Endothelial cell of umbilical vein (primary cell): Measurements from ENCODE around the gene IGFBP7. TPM values are rescaled to one million over a fixed set of nuclear protein-coding genes. Genes with fewer than 3 reads are reported as not detected.

ENCODE experiments used
- BruUV-seq: library from RNA; stranded (reverse); fragments of 400-500 nt; replicated peaks from 2 replicates; lab custom pipeline; 2021; lab: Mats Ljungman, UMichigan
- CTCF ChIA-PET: fragments of 300-600, 350-600 bp; sonication (Branson Sonifier 250); formaldehyde crosslinking; loops from one replicate; lab custom pipeline; 2021; ENCODE audit warnings: antibody characterized with exemption, inconsistent platforms; lab: Charles Lee
- POLR2A ChIA-PET: fragments of 300-600, 350-600 bp; sonication (Branson Sonifier 250); formaldehyde crosslinking; loops from one replicate; lab custom pipeline; 2021; ENCODE audit warnings: antibody characterized with exemption, inconsistent platforms; lab: Charles Lee
- DNase-seq: peaks from one replicate; pipeline ENCODE4 v3.0.0-alpha.2; 2011; ENCODE audit warnings: low read depth, low spot score
- FAIRE-seq: peaks from 2 replicates; lab custom pipeline; 2011; peaks lifted over from hg19 to GRCh38; lab: Jason Lieb, UNC
- H2AFZ ChIP-seq: 2 replicates; pipeline ENCODE4 v1.6.0; 2012; ENCODE audit warnings: low read depth, low read length, control low read depth, inconsistent platforms
- H3K27ac ChIP-seq: 2 replicates; pipeline ENCODE4 v1.5.1; 2011; ENCODE audit warnings: low read depth, mild to moderate bottlenecking, control low read depth, low read length, moderate library complexity; ENCODE audit not compliant: insufficient read depth
- H3K27me3 ChIP-seq, 2 experiments: 2 replicates each; pipeline versions ENCODE4 v1.6.0 to v1.6.1; 2011; ENCODE audit warnings: low read length in 2 of 2, mixed read lengths in 1 of 2; ENCODE audit not compliant: control insufficient read depth in 2 of 2, insufficient read depth in 2 of 2
- H3K36me3 ChIP-seq, 2 experiments: 2 replicates in 1 of 2; 3 replicates in 1 of 2; pipeline ENCODE4 v1.5.1; 2011; ENCODE audit warnings: low read length in 2 of 2, mild to moderate bottlenecking in 1 of 2, moderate library complexity in 1 of 2; ENCODE audit not compliant: control insufficient read depth in 2 of 2, insufficient read depth in 2 of 2; ENCODE audit errors: extremely low read depth in 1 of 2
- H3K4me1 ChIP-seq: 3 replicates; pipeline ENCODE4 v1.5.1; 2011; ENCODE audit warnings: mild to moderate bottlenecking, low read length; ENCODE audit not compliant: control insufficient read depth, insufficient read depth; ENCODE audit errors: extremely low read depth
- H3K4me2 ChIP-seq: 2 replicates; pipeline ENCODE4 v1.6.1; 2011; ENCODE audit warnings: low read length, control low read depth, mixed read lengths; ENCODE audit not compliant: insufficient read depth
- H3K4me3 ChIP-seq, 3 experiments: fragments of 200-600 bp in 1 of 3; sonication (generic), shearing (Covaris generic) in 1 of 3; replicated peaks in 1 of 3; 2 replicates each; pipeline ENCODE4 v1.5.1; 2011 to 2016; ENCODE audit warnings: control low read depth in 3 of 3, low read length in 3 of 3, mild to moderate bottlenecking in 2 of 3, inconsistent platforms in 1 of 3, low read depth in 1 of 3, moderate library complexity in 1 of 3; ENCODE audit not compliant: insufficient read depth in 1 of 3
- H3K79me2 ChIP-seq: 2 replicates; pipeline ENCODE4 v1.6.0; 2012; ENCODE audit warnings: low read length, inconsistent platforms; ENCODE audit not compliant: control insufficient read depth, insufficient read depth
- H3K9ac ChIP-seq: replicated peaks from 2 replicates; pipeline ENCODE3; 2011; ENCODE audit warnings: low read length, control low read depth; ENCODE audit not compliant: insufficient read depth; ENCODE audit errors: extremely low read depth
- H3K9me1 ChIP-seq: replicated peaks from 3 replicates; pipeline ENCODE4 v1.6.0; 2011; ENCODE audit warnings: mild to moderate bottlenecking, low read length; ENCODE audit not compliant: control insufficient read depth, insufficient read depth; ENCODE audit errors: extremely low read depth
- H3K9me3 ChIP-seq: replicated peaks from 2 replicates; pipeline ENCODE4 v1.5.1; 2012; ENCODE audit warnings: low read length, inconsistent platforms; ENCODE audit not compliant: control insufficient read depth, insufficient read depth
- H4K20me1 ChIP-seq: replicated peaks from 2 replicates; pipeline ENCODE3; 2011; ENCODE audit warnings: mild to moderate bottlenecking, low read length; ENCODE audit not compliant: control insufficient read depth, insufficient read depth; ENCODE audit errors: extremely low read depth
- EZH2 ChIP-seq: IDR thresholded peaks from 2 replicates; pipeline ENCODE4 v1.6.1; 2012; ENCODE audit warnings: borderline replicate concordance, low read depth, mild to moderate bottlenecking, moderate library complexity, low read length, inconsistent platforms; ENCODE audit not compliant: severe bottlenecking
- FOS ChIP-seq: IDR thresholded peaks from 2 replicates; pipeline ENCODE4 v1.6.1; 2011; ENCODE audit warnings: mild to moderate bottlenecking, low read length, moderate library complexity, borderline replicate concordance; ENCODE audit not compliant: insufficient read depth
- GATA2 ChIP-seq: IDR thresholded peaks from 2 replicates; pipeline ENCODE4 v1.7.0; 2011; ENCODE audit warnings: low read depth, mild to moderate bottlenecking, moderate library complexity, mixed read lengths, low read length; ENCODE audit not compliant: insufficient read length, insufficient read depth
- JUN ChIP-seq: IDR thresholded peaks from 2 replicates; pipeline ENCODE4 v1.6.1; 2011; ENCODE audit warnings: borderline replicate concordance, low read depth; ENCODE audit not compliant: insufficient read length, insufficient read depth
- MYC ChIP-seq: IDR thresholded peaks from one replicate; pipeline ENCODE4 v1.6.1; 2011; ENCODE audit warnings: mild to moderate bottlenecking, low read depth, low read length
- POLR2A ChIP-seq: IDR thresholded peaks from 2 replicates; pipeline ENCODE4 v1.6.1; 2012; ENCODE audit warnings: low read depth, mild to moderate bottlenecking, control low read depth, low read length
- POLR2AphosphoS5 ChIP-seq: IDR thresholded peaks from 2 replicates; pipeline ENCODE4 v1.6.1; 2012; ENCODE audit warnings: low read depth, mild to moderate bottlenecking, control low read depth, low read length, moderate library complexity; ENCODE audit not compliant: insufficient read depth
- dilution Hi-C: fragments of 300-500 bp; cut with MboI; formaldehyde crosslinking; loops from one replicate; pipeline ENCODE4 v1.15.0; 2019; ENCODE audit warnings: low sequenced_read_pairs; ENCODE audit not compliant: extremely low pct_ligation_motif_present
- intact Hi-C: fragments of 100-400 bp; cut with micrococcal nuclease; formaldehyde crosslinking; loops from one replicate; pipeline ENCODE4 v1.10.0; 2022
- polyA plus RNA-seq, 4 experiments: library from polyadenylated mRNA; depleted of rRNA in 3 of 4; stranded (reverse) in 3 of 4; unstranded in 1 of 4; fragments of >200 nt; gene quantifications; 2 replicates each; pipeline versions ENCODE4 v1.2.1 to v1.2.3, GENCODE V29; 2011 to 2012; ENCODE audit warnings: missing spikeins in 1 of 4
- total RNA-seq: library from RNA; stranded (reverse); gene quantifications from 2 replicates; pipeline ENCODE4 v1.2.3, GENCODE V29; 2021
- TF ChIP-seq, protein P1 (sequence below), 2 donors: IDR thresholded peaks; 1 replicate in 1 of 2; 2 replicates in 1 of 2; pipeline ENCODE4 v1.5.1; 2011; ENCODE audit warnings: low read length in 2 of 2, mild to moderate bottlenecking in 2 of 2, moderate library complexity in 2 of 2, control low read depth in 1 of 2, inconsistent platforms in 1 of 2, low read depth in 1 of 2; ENCODE audit not compliant: insufficient read depth in 1 of 2; ENCODE audit errors: extremely low read depth in 1 of 2
- TF ChIP-seq, protein P2 (sequence below): IDR thresholded peaks from 2 replicates; pipeline ENCODE4 v1.6.1; 2011; ENCODE audit not compliant: insufficient read depth, insufficient read length

Gene IGFBP7
- total and polyA plus RNA-seq, 2 donors (not counting 3 experiments of a cell fraction or from before 2014, with no cell fraction given), result 526 to 770 TPM

DNA sequence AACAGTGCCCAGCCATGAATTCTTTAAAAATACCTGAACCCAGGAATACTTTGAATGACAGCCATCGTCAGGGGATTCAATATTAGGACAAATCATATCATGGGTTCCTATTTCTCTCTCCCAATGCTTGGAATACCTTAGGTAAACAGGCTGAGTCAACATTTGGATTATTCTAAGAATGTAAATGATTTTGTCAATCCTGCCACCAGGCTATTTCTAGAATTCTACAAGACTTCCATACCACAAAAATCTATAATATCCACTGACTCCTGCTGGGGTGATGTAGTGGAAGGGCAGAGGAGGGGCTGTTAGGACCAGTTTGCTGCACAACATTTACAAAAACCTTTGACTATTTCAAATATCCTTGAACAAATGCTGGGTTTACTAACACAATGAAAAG lies 65.2 kb downstream of the IGFBP7 start:
- no peaks in the 10 kb centered on the region for H4K20me1 ChIP-seq
- ChIA-PET POLR2A (no interaction called here), CTCF (no interaction called here)
- BruUV-seq, result no TSS peak
- peaks cover 39% of the 10 kb centered on the region for H3K4me1 ChIP-seq
- peaks cover 0 to 12% of the 10 kb centered on the region in 2 experiments for H3K36me3 ChIP-seq
- peaks cover 47% of the 10 kb centered on the region for H3K79me2 ChIP-seq
- no peaks in the 10 kb centered on the region for H3K9me3 ChIP-seq
- TF ChIP-seq, protein P1, sequence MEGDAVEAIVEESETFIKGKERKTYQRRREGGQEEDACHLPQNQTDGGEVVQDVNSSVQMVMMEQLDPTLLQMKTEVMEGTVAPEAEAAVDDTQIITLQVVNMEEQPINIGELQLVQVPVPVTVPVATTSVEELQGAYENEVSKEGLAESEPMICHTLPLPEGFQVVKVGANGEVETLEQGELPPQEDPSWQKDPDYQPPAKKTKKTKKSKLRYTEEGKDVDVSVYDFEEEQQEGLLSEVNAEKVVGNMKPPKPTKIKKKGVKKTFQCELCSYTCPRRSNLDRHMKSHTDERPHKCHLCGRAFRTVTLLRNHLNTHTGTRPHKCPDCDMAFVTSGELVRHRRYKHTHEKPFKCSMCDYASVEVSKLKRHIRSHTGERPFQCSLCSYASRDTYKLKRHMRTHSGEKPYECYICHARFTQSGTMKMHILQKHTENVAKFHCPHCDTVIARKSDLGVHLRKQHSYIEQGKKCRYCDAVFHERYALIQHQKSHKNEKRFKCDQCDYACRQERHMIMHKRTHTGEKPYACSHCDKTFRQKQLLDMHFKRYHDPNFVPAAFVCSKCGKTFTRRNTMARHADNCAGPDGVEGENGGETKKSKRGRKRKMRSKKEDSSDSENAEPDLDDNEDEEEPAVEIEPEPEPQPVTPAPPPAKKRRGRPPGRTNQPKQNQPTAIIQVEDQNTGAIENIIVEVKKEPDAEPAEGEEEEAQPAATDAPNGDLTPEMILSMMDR (IDR thresholded peaks at IDR 0.05; ENCODE audit: extremely low read depth in 1 of 2, insufficient read depth in 1 of 2, low read depth in 1 of 2, low read length in 2 of 2), result no peak
- TF ChIP-seq POLR2AphosphoS5 (no peak), EZH2 (no peak), GATA2 (no peak), MYC (no peak), JUN (no peak), FOS (no peak), POLR2A (no peak)
- TF ChIP-seq, protein P2, sequence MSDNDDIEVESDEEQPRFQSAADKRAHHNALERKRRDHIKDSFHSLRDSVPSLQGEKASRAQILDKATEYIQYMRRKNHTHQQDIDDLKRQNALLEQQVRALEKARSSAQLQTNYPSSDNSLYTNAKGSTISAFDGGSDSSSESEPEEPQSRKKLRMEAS, result no peak
- no peaks in the 10 kb centered on the region for H3K27me3 ChIP-seq
- no peak overlapping the region for H3K27ac ChIP-seq
- H3K9ac ChIP-seq, result no peak overlapping the region
- no peak overlapping the region for H3K4me3 ChIP-seq
- H3K9me1 ChIP-seq, result no peaks in the 10 kb centered on the region
- H2AFZ ChIP-seq, result no peak overlapping the region
- H3K4me2 ChIP-seq, result no peak overlapping the region
- dilution Hi-C loops (no loop called here), intact Hi-C loops (no loop called here)
- no peak for FAIRE-seq
- DNase-seq, result no peak
